ENCODE data around the gene TRRAP. TPM values are rescaled to one million over a fixed set of nuclear protein-coding genes. Genes with fewer than 3 reads are reported as not detected.

The TRRAP gene
- total RNA-seq, 3 donors from 2014 or later, result 36.2 to 47.8 (median 44.5) TPM

DNA sequence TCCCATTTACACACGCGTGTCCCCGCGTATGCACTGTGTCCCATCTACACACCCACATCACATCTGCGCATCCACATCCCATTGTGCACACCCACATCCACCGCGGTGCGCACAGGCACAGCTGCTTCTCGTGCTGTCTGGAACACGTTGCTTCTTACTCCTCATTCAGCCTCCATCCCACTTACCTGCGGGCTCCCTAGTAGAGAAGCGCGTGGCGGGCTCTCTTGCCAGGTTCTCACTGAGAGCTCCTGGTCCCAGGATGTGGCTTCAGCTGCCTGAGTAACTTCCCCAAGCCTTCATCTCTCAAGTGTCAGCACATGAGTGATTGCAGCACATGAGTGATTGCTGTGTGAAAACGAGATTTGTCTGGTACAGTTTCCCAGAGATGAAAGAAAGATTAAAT is 117.8 kb downstream of the TRRAP start:
- ATAC-seq (no peak), DNase-seq (no peak)
- Histone ChIP-seq H3K4me1 (ENCODE audit: low read depth) (peaks cover 8% of the 10 kb centered on the region), H3K4me3 (no peak overlapping the region), H3K9me3 (no peaks in the 10 kb centered on the region), H3K36me3 (ENCODE audit: low read depth) (peaks cover 16% of the 10 kb centered on the region)
- TF ChIP-seq, protein P1, sequence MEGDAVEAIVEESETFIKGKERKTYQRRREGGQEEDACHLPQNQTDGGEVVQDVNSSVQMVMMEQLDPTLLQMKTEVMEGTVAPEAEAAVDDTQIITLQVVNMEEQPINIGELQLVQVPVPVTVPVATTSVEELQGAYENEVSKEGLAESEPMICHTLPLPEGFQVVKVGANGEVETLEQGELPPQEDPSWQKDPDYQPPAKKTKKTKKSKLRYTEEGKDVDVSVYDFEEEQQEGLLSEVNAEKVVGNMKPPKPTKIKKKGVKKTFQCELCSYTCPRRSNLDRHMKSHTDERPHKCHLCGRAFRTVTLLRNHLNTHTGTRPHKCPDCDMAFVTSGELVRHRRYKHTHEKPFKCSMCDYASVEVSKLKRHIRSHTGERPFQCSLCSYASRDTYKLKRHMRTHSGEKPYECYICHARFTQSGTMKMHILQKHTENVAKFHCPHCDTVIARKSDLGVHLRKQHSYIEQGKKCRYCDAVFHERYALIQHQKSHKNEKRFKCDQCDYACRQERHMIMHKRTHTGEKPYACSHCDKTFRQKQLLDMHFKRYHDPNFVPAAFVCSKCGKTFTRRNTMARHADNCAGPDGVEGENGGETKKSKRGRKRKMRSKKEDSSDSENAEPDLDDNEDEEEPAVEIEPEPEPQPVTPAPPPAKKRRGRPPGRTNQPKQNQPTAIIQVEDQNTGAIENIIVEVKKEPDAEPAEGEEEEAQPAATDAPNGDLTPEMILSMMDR (IDR thresholded peaks at IDR 0.05), result no peak
- intact Hi-C loops (cut with DNase I, micrococcal nuclease), result no loop called here

- intact Hi-C loops (cut with DNase I, micrococcal nuclease), result no loop called here
- Histone ChIP-seq H3K4me1 (ENCODE audit: low read depth) (peaks cover 8% of the 10 kb centered on the region), H3K9me3 (no peaks in the 10 kb centered on the region), H3K4me3 (no peak overlapping the region), H3K36me3 (ENCODE audit: low read depth) (peaks cover 16% of the 10 kb centered on the region)
- TF ChIP-seq, protein P1 (IDR thresholded peaks at IDR 0.05), result no peak
- ATAC-seq (no peak), DNase-seq (no peak)
Observed at GRCh38 chr7:98997846-98998245, 119.5 kb downstream of the TRRAP start.

GRCh38 chr7:98998821-98999725 is 120.7 kb downstream of the TRRAP start:
- H3K36me3 ChIP-seq (ENCODE audit: low read depth), result peaks cover 16% of the 10 kb centered on the region
- H3K4me1 ChIP-seq (ENCODE audit: low read depth), result peaks cover 8% of the 10 kb centered on the region
- no peaks in the 10 kb centered on the region for H3K9me3 ChIP-seq
- H3K4me3 ChIP-seq, result no peak overlapping the region
- ATAC-seq (peak; percentile 84), DNase-seq (no peak)
- intact Hi-C loops (cut with DNase I, micrococcal nuclease), result no loop called here
- TF ChIP-seq, protein P1 (IDR thresholded peaks at IDR 0.05), result no peak

- Histone ChIP-seq H3K36me3 (ENCODE audit: low read depth) (peaks cover 19% of the 10 kb centered on the region), H3K9me3 (no peaks in the 10 kb centered on the region)
- TF ChIP-seq, protein P1 (IDR thresholded peaks at IDR 0.05), result no peak
Observed at GRCh38 chr7:99000196-99000903, 122.0 kb downstream of the TRRAP start.

DNA sequence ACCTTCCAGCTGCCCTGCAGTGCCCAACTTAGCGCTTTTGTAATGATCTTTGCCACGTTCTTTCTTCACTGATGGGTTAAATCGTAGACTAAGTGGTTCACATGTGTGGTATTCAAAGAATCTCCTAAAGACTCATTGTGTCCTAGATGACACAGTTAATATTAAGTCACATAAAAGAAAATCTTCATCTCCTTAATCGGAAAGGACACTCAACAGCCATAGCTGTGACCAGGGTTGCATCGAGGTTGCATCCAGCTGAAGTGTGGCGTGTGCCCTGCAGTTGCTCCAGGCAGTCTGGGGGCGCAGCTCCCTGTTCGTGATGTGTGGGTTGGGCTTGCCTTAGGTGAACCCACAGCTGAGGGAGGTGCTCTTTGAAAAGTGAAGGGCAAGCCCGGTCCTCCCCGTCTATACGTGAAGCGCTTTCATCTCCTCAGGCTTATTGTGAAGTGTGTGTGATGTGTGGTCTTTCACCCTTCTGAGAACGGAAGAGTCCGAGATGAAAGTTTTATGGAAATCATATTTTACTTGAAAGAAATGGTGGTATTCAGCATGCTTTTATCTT is 122.7 kb downstream of the TRRAP start:
- Histone ChIP-seq H3K9me3 (no peaks in the 10 kb centered on the region), H3K4me1 (ENCODE audit: low read depth) (peaks cover 8% of the 10 kb centered on the region), H3K36me3 (ENCODE audit: low read depth) (peaks cover 21% of the 10 kb centered on the region), H3K4me3 (no peak overlapping the region)
- DNase-seq, result no peak
- intact Hi-C loops (cut with DNase I, micrococcal nuclease), result no loop called here
- no peak for ATAC-seq
- TF ChIP-seq, protein P1 (IDR thresholded peaks at IDR 0.05), result no peak

More at GRCh38 chr7:99000196-99000903, 122.0 kb downstream of the TRRAP start:
- ATAC-seq (no peak), DNase-seq (no peak)
- Histone ChIP-seq H3K4me1 (ENCODE audit: low read depth) (peaks cover 8% of the 10 kb centered on the region), H3K4me3 (no peak overlapping the region)
- intact Hi-C loops (cut with DNase I, micrococcal nuclease), result no loop called here
